GM23338 (cell line): ENCODE results near the gene OARD1.

Experiments used
- CREB1 ChIP-seq: fragments of 250-450 bp; sonication (Bioruptor Pico); IDR thresholded peaks from 2 replicates; pipeline ENCODE4 v1.5.0; 2020; ENCODE audit warnings: low read depth, mild to moderate bottlenecking, moderate library complexity
- EZH2 ChIP-seq: fragments of 200-600 bp; sonication (generic); IDR thresholded peaks from one replicate; pipeline ENCODE4 v1.8.0; 2017; ENCODE audit warnings: antibody characterized with exemption, mild to moderate bottlenecking, low read depth; ENCODE audit not compliant: unreplicated experiment
- EZH2phosphoT487 ChIP-seq: fragments of 200-600 bp; sonication (generic); IDR thresholded peaks from one replicate; pipeline ENCODE4 v1.8.1; 2018; ENCODE audit warnings: antibody characterized with exemption; ENCODE audit not compliant: unreplicated experiment
- JUNB ChIP-seq: IDR thresholded peaks from one replicate; pipeline ENCODE4 v1.6.1; 2016; ENCODE audit warnings: antibody characterized with exemption; ENCODE audit not compliant: unreplicated experiment
- NANOG ChIP-seq: IDR thresholded peaks from 2 replicates; pipeline ENCODE4 v1.6.1; 2016; ENCODE audit warnings: antibody characterized with exemption, borderline replicate concordance
- POLR2AphosphoS5 ChIP-seq: IDR thresholded peaks from 2 replicates; pipeline ENCODE4 v1.6.1; 2016; ENCODE audit warnings: antibody characterized with exemption, low read depth
- STAT1 ChIP-seq: IDR thresholded peaks from one replicate; pipeline ENCODE4 v1.6.1; 2016; ENCODE audit warnings: antibody characterized with exemption; ENCODE audit not compliant: unreplicated experiment
- ZNF114 ChIP-seq: fragments of 250-450 bp; sonication (Bioruptor Pico); IDR thresholded peaks from 2 replicates; pipeline ENCODE4 v1.5.0; 2020; ENCODE audit warnings: mild to moderate bottlenecking, moderate library complexity
- ZNF331 ChIP-seq: fragments of 250-450 bp; sonication (Bioruptor Pico); IDR thresholded peaks from 2 replicates; pipeline ENCODE4 v1.5.0; 2020; ENCODE audit warnings: low read depth, mild to moderate bottlenecking, moderate library complexity
- TF ChIP-seq, protein P1 (sequence below), 2 experiments: fragments of 200-600 bp in 1 of 2; sonication (generic) in 1 of 2; conservative IDR thresholded peaks; 2 replicates each; pipeline versions ENCODE4 v1.5.1 to v1.6.1; 2016 to 2017; ENCODE audit warnings: antibody characterized with exemption in 2 of 2, low read depth in 2 of 2, mild to moderate bottlenecking in 2 of 2, moderate library complexity in 1 of 2
- TF ChIP-seq, protein P2 (sequence below): IDR thresholded peaks from one replicate; pipeline ENCODE4 v1.6.1; 2018; ENCODE audit warnings: antibody characterized with exemption; ENCODE audit not compliant: unreplicated experiment
- TF ChIP-seq, protein P3 (sequence below): fragments of 250-450 bp; sonication (Bioruptor Pico); IDR thresholded peaks from 2 replicates; pipeline ENCODE4 v1.5.0; 2020; ENCODE audit warnings: mild to moderate bottlenecking, moderate library complexity
- TF ChIP-seq, protein P4 (sequence below): IDR thresholded peaks from 2 replicates; pipeline ENCODE4 v1.6.1; 2016; ENCODE audit warnings: antibody characterized with exemption

DNA sequence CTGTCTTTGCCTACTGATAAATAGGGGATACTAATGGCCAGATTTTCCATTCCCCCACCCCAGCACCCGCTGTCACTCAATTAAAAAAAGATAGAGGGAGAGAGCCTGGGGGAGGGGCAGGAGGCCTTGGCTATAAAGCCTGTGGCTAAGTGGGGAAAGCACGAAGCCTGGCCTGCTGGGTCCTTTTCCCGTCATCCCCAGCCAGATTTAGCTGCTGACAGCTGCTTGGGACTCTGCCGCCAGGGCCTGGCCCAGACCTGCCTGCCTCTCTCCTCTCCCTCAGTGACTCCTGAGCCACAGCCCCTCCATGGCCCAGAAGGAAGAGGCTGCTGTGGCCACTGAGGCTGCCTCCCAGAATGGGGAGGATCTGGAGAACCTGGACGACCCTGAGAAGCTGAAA lies 19.1 kb downstream of the OARD1 start, which contains the start of gene APOBEC2:
- TF ChIP-seq, protein P1, sequence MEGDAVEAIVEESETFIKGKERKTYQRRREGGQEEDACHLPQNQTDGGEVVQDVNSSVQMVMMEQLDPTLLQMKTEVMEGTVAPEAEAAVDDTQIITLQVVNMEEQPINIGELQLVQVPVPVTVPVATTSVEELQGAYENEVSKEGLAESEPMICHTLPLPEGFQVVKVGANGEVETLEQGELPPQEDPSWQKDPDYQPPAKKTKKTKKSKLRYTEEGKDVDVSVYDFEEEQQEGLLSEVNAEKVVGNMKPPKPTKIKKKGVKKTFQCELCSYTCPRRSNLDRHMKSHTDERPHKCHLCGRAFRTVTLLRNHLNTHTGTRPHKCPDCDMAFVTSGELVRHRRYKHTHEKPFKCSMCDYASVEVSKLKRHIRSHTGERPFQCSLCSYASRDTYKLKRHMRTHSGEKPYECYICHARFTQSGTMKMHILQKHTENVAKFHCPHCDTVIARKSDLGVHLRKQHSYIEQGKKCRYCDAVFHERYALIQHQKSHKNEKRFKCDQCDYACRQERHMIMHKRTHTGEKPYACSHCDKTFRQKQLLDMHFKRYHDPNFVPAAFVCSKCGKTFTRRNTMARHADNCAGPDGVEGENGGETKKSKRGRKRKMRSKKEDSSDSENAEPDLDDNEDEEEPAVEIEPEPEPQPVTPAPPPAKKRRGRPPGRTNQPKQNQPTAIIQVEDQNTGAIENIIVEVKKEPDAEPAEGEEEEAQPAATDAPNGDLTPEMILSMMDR (conservative IDR thresholded peaks at IDR 0.05; ENCODE audit: low read depth in 2 of 2), result no peak
- TF ChIP-seq EZH2, result no peak
- TF ChIP-seq POLR2AphosphoS5, result no peak
- TF ChIP-seq ZNF331, result no peak
- TF ChIP-seq, protein P2, sequence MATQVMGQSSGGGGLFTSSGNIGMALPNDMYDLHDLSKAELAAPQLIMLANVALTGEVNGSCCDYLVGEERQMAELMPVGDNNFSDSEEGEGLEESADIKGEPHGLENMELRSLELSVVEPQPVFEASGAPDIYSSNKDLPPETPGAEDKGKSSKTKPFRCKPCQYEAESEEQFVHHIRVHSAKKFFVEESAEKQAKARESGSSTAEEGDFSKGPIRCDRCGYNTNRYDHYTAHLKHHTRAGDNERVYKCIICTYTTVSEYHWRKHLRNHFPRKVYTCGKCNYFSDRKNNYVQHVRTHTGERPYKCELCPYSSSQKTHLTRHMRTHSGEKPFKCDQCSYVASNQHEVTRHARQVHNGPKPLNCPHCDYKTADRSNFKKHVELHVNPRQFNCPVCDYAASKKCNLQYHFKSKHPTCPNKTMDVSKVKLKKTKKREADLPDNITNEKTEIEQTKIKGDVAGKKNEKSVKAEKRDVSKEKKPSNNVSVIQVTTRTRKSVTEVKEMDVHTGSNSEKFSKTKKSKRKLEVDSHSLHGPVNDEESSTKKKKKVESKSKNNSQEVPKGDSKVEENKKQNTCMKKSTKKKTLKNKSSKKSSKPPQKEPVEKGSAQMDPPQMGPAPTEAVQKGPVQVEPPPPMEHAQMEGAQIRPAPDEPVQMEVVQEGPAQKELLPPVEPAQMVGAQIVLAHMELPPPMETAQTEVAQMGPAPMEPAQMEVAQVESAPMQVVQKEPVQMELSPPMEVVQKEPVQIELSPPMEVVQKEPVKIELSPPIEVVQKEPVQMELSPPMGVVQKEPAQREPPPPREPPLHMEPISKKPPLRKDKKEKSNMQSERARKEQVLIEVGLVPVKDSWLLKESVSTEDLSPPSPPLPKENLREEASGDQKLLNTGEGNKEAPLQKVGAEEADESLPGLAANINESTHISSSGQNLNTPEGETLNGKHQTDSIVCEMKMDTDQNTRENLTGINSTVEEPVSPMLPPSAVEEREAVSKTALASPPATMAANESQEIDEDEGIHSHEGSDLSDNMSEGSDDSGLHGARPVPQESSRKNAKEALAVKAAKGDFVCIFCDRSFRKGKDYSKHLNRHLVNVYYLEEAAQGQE, result no peak
- TF ChIP-seq ZNF114 (CRISPR knock-in tag), result no peak
- no peak for TF ChIP-seq STAT1
- TF ChIP-seq EZH2phosphoT487, result no peak
- no peak for TF ChIP-seq CREB1 (CRISPR knock-in tag)
- TF ChIP-seq, protein P3, sequence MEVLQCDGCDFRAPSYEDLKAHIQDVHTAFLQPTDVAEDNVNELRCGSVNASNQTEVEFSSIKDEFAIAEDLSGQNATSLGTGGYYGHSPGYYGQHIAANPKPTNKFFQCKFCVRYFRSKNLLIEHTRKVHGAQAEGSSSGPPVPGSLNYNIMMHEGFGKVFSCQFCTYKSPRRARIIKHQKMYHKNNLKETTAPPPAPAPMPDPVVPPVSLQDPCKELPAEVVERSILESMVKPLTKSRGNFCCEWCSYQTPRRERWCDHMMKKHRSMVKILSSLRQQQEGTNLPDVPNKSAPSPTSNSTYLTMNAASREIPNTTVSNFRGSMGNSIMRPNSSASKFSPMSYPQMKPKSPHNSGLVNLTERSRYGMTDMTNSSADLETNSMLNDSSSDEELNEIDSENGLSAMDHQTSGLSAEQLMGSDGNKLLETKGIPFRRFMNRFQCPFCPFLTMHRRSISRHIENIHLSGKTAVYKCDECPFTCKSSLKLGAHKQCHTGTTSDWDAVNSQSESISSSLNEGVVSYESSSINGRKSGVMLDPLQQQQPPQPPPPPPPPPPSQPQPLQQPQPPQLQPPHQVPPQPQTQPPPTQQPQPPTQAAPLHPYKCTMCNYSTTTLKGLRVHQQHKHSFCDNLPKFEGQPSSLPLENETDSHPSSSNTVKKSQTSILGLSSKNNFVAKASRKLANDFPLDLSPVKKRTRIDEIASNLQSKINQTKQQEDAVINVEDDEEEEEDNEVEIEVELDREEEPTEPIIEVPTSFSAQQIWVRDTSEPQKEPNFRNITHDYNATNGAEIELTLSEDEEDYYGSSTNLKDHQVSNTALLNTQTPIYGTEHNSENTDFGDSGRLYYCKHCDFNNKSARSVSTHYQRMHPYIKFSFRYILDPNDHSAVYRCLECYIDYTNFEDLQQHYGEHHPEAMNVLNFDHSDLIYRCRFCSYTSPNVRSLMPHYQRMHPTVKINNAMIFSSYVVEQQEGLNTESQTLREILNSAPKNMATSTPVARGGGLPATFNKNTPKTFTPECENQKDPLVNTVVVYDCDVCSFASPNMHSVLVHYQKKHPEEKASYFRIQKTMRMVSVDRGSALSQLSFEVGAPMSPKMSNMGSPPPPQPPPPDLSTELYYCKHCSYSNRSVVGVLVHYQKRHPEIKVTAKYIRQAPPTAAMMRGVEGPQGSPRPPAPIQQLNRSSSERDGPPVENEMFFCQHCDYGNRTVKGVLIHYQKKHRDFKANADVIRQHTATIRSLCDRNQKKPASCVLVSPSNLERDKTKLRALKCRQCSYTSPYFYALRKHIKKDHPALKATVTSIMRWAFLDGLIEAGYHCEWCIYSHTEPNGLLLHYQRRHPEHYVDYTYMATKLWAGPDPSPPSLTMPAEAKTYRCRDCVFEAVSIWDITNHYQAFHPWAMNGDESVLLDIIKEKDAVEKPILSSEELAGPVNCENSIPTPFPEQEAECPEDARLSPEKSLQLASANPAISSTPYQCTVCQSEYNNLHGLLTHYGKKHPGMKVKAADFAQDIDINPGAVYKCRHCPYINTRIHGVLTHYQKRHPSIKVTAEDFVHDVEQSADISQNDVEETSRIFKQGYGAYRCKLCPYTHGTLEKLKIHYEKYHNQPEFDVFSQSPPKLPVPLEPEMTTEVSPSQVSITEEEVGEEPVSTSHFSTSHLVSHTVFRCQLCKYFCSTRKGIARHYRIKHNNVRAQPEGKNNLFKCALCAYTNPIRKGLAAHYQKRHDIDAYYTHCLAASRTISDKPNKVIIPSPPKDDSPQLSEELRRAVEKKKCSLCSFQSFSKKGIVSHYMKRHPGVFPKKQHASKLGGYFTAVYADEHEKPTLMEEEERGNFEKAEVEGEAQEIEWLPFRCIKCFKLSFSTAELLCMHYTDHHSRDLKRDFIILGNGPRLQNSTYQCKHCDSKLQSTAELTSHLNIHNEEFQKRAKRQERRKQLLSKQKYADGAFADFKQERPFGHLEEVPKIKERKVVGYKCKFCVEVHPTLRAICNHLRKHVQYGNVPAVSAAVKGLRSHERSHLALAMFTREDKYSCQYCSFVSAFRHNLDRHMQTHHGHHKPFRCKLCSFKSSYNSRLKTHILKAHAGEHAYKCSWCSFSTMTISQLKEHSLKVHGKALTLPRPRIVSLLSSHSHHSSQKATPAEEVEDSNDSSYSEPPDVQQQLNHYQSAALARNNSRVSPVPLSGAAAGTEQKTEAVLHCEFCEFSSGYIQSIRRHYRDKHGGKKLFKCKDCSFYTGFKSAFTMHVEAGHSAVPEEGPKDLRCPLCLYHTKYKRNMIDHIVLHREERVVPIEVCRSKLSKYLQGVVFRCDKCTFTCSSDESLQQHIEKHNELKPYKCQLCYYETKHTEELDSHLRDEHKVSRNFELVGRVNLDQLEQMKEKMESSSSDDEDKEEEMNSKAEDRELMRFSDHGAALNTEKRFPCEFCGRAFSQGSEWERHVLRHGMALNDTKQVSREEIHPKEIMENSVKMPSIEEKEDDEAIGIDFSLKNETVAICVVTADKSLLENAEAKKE, result no peak
- TF ChIP-seq, protein P4, sequence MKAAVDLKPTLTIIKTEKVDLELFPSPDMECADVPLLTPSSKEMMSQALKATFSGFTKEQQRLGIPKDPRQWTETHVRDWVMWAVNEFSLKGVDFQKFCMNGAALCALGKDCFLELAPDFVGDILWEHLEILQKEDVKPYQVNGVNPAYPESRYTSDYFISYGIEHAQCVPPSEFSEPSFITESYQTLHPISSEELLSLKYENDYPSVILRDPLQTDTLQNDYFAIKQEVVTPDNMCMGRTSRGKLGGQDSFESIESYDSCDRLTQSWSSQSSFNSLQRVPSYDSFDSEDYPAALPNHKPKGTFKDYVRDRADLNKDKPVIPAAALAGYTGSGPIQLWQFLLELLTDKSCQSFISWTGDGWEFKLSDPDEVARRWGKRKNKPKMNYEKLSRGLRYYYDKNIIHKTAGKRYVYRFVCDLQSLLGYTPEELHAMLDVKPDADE, result no peak
- TF ChIP-seq JUNB, result no peak
- no peak for TF ChIP-seq NANOG
